Measurements from ENCODE around the gene GPN2. TPM values are rescaled to one million over a fixed set of nuclear protein-coding genes. Genes with fewer than 3 reads are reported as not detected.
"Not testable (repeated sequence)": the region's sequence is repeated elsewhere in the genome, so short reads cannot be mapped to it uniquely, and the experiment has no call there.

Gene GPN2
- total and polyA plus RNA-seq, 4 donors, result 9.5 to 12.7 (median 10.4) TPM

GRCh38 chr1:26848499-26848898, 41.6 kb downstream of the GPN2 start (continued):
- TF ChIP-seq GABPA (IDR thresholded peaks at IDR 0.05 in 1 of 2, conservative IDR thresholded peaks at IDR 0.05 in 1 of 2) (no peak), RAD21 (IDR thresholded peaks at IDR 0.05) (no peak), TAF1 (conservative IDR thresholded peaks at IDR 0.05) (no peak), SP1 (IDR thresholded peaks at IDR 0.05) (no peak), YY1 (IDR thresholded peaks at IDR 0.05) (no peak)

- not testable (repeated sequence) for H3K27ac ChIP-seq (ENCODE audit: low read depth in 1 of 2, low read length in 2 of 2)
- H3K36me3 ChIP-seq (ENCODE audit: control insufficient read depth in 4 of 4, insufficient read depth in 3 of 4, low read depth in 1 of 4, low read length in 3 of 4), result peaks cover 2 to 45% (median 35%) of the 10 kb centered on the region in 4 donors
Measured at GRCh38 chr1:26847826-26848225, 42.3 kb downstream of the GPN2 start.

GRCh38 chr1:26844424-26845196, 45.5 kb downstream of the GPN2 start:
- Histone ChIP-seq H3K9ac (ENCODE audit: low read depth in 1 of 2, low read length in 2 of 2) (no peak overlapping the region), H3K27ac (ENCODE audit: low read depth in 1 of 2, low read length in 2 of 2) (no peak overlapping the region), H3K27me3 (ENCODE audit: control insufficient read depth in 4 of 4, insufficient read depth in 4 of 4, low read length in 3 of 4) (no peaks in the 10 kb centered on the region), H3K9me3 (ENCODE audit: control insufficient read depth in 4 of 4, low read length in 3 of 4) (no peaks in the 10 kb centered on the region), H3K36me3 (ENCODE audit: control insufficient read depth in 4 of 4, insufficient read depth in 3 of 4, low read depth in 1 of 4, low read length in 3 of 4) (peaks cover 6 to 33% (median 19%) of the 10 kb centered on the region in 4 donors), H3K4me1 (ENCODE audit: control insufficient read depth in 4 of 4, insufficient read depth in 4 of 4, low read length in 3 of 4) (peaks cover 0 to 11% (median 4%) of the 10 kb centered on the region in 4 donors), H3K4me3 (ENCODE audit: low read depth in 1 of 3, low read length in 3 of 3) (no peak overlapping the region)
- WGBS, result 93% methylated on average over 13 of the region's 13 CpGs
- TF ChIP-seq SP1 (IDR thresholded peaks at IDR 0.05) (no peak), REST (IDR thresholded peaks at IDR 0.05) (no peak), CTCF (IDR thresholded peaks at IDR 0.05; ENCODE audit: low read depth, low read length, missing input control) (no peak), RXRA (IDR thresholded peaks at IDR 0.05) (no peak), HNF4A (conservative IDR thresholded peaks at IDR 0.05) (no peak), GABPA (IDR thresholded peaks at IDR 0.05 in 1 of 2, conservative IDR thresholded peaks at IDR 0.05 in 1 of 2) (no peak), MAX (IDR thresholded peaks at IDR 0.05) (no peak), HNF4G (IDR thresholded peaks at IDR 0.05) (no peak), FOXA1 (IDR thresholded peaks at IDR 0.05) (no peak)
- no peak for DNase-seq (ENCODE audit: low spot score)

More at GRCh38 chr1:26847826-26848225, 42.3 kb downstream of the GPN2 start:
- not testable (repeated sequence) for H3K9ac ChIP-seq (ENCODE audit: low read depth in 1 of 2, low read length in 2 of 2); H3K9me3 ChIP-seq (ENCODE audit: control insufficient read depth in 4 of 4, low read length in 3 of 4); DNase-seq (ENCODE audit: low spot score); H3K4me3 ChIP-seq (ENCODE audit: low read depth in 1 of 3, low read length in 3 of 3); H3K27me3 ChIP-seq (ENCODE audit: control insufficient read depth in 4 of 4, insufficient read depth in 4 of 4, low read length in 3 of 4)
- H3K4me1 ChIP-seq (ENCODE audit: control insufficient read depth in 4 of 4, insufficient read depth in 4 of 4, low read length in 3 of 4), result peaks cover 0 to 12% (median 8%) of the 10 kb centered on the region in 4 donors
- WGBS, result 84% methylated on average over 6 of the region's 6 CpGs
